OCI-LY1 (cell line): ENCODE measurements around the gene KIF20B.

Experiments
- EZH2 ChIP-seq: fragments of 200-600 bp; sonication (generic), shearing (Covaris generic); IDR thresholded peaks from 2 replicates; pipeline ENCODE4 v1.8.0; 2017; ENCODE audit warnings: borderline replicate concordance, mixed run types, mild to moderate bottlenecking, antibody characterized with exemption, low read length, moderate library complexity, mixed read lengths
- TF ChIP-seq, protein P1 (sequence below): fragments of 200-600 bp; sonication (generic), shearing (Covaris generic); IDR thresholded peaks from 2 replicates; pipeline ENCODE4 v1.5.1; 2017; ENCODE audit warnings: mild to moderate bottlenecking, antibody characterized with exemption, low read length, moderate library complexity, mixed read lengths

DNA sequence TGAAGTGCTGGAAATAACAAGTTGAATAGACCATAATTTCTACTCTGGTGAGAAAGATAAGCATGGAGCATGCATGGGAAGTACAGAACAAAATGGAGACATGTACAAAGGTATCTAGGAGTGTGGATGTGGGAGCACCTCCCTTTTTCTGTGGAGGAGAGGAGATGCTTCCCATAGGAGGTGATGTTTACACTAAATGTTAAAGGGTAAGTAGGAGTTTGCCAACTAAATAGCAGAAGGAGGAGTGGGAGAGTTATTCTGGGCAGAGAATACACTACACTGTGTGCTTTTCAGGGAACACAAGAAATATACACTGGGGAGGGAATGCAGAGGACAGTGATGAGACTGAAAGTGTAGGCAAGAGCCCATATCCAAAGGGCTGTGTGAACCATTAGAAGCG lies 35.3 kb upstream of the KIF20B start:
- TF ChIP-seq, protein P1, sequence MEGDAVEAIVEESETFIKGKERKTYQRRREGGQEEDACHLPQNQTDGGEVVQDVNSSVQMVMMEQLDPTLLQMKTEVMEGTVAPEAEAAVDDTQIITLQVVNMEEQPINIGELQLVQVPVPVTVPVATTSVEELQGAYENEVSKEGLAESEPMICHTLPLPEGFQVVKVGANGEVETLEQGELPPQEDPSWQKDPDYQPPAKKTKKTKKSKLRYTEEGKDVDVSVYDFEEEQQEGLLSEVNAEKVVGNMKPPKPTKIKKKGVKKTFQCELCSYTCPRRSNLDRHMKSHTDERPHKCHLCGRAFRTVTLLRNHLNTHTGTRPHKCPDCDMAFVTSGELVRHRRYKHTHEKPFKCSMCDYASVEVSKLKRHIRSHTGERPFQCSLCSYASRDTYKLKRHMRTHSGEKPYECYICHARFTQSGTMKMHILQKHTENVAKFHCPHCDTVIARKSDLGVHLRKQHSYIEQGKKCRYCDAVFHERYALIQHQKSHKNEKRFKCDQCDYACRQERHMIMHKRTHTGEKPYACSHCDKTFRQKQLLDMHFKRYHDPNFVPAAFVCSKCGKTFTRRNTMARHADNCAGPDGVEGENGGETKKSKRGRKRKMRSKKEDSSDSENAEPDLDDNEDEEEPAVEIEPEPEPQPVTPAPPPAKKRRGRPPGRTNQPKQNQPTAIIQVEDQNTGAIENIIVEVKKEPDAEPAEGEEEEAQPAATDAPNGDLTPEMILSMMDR: no peak
- TF ChIP-seq EZH2: no peak
